Astrocyte (in vitro differentiated cells and primary cell): Measurements from ENCODE around the gene TXNL4A.

Experiments used
- CTCF ChIP-seq: IDR thresholded peaks from 2 replicates; pipeline ENCODE4 v1.5.1; 2011; ENCODE audit warnings: low read depth, mild to moderate bottlenecking, inconsistent platforms, low read length, moderate library complexity; ENCODE audit not compliant: insufficient read depth
- EZH2 ChIP-seq: IDR thresholded peaks from 2 replicates; pipeline ENCODE4 v1.6.1; 2012; ENCODE audit warnings: mild to moderate bottlenecking, low read length, inconsistent platforms; ENCODE audit not compliant: insufficient read depth

- no peak for TF ChIP-seq CTCF
- TF ChIP-seq EZH2 = no peak
These were observed 35.3 kb downstream of the TXNL4A start for GRCh38 chr18:79952996-79953559.
